Heart left ventricle (tissue), 13 donors: Measurements from ENCODE around the gene SLCO3A1.

Experiments
- CTCF ChIP-seq, 12 donors: fragments of 200-600 bp; sonication (generic) in 4 of 12; IDR thresholded peaks; one replicate each; pipeline versions ENCODE4 v1.5.0 to v1.8.0; 2018 to 2022; ENCODE audit warnings: antibody characterized with exemption in 12 of 12, mild to moderate bottlenecking in 5 of 12
- POLR2A ChIP-seq, 2 donors: fragments of 450-650 bp; IDR thresholded peaks; one replicate each; pipeline ENCODE4 v1.6.1; 2017; ENCODE audit warnings: antibody characterized with exemption in 2 of 2, mild to moderate bottlenecking in 2 of 2, moderate library complexity in 2 of 2
- donor health status: ischemic (EF 13 %, LVEDD 7.1; RV severe dilation, severe dysfunction).
- donor health status: DM: no; HTN: yes; CAD: no.
- donor health status: DM: no; HTN: no; CAD: no.
- donor health status: ischemic (EF 25% LVEDD 6.9; RV normal size, moderate dysfunction).
- donor health status: ischemic (EF 25% LVEDD 5.7; RV mildly dilated, moderate dysfunction).
- donor health status: ischemic (EF 35%, LVEDD 5.7; RV mildly dilated, moderate dysfunction).
- donor health status: nonischemic (EF 11% LVEDD 7.7; RV severe dilation, severe dysfunction).
- donor health status: DM: yes; HTN: yes; CAD: no.
- donor health status: PGD.
- donor health status: ischemic (EF 29% LVEDD 5.4; RV normal size, mild dysfunction).
- donor health status: nonischemic (EF 23%, LVEDD 6.1; RV moderate dilation, normal function).

DNA sequence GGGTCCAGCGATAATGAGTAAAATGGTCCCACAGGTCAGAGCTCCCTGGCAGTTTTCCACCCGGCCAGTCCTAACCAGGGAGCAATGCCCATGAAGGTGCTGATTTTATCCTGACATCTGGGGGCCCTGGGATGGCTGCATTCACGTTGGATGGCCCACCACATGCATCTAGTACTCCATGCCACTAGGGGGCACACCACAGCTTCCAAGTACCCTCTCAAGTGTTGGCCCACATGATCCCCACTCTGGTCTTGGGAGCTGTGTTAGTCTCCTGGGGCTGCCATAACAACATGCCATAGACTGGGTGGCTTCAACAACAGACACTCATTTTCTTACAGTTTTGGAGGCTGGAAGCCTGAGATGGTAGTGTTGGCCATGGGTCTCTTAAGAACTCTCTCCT, 225.5 kb downstream of the SLCO3A1 start:
- TF ChIP-seq CTCF (IDR thresholded peaks at IDR 0.05) (peak in 7 of 12 donors; percentile 12 to 33 (median 30)), POLR2A (IDR thresholded peaks at IDR 0.05) (no peak)
